Stimulated activated CD8-positive, alpha-beta memory T cell treated with anti-CD3 and anti-CD28 coated beads, Interleukin-7, amount 100 ng/mL, for 4 hours (primary cell): ENCODE results near the gene JARID2.
"Not testable (repeated sequence)": the region's sequence is repeated elsewhere in the genome, so short reads cannot be mapped to it uniquely, and the experiment has no call there.

Experiments used
- DNase-seq, 2 donors: peaks; one replicate each; pipeline ENCODE4 v3.0.0-alpha.2; 2020; ENCODE audit warnings: low read depth in 2 of 2

The JARID2 gene

GRCh38 chr6:15288856-15289255 is 43.0 kb downstream of the JARID2 start:
- DNase-seq = no peak

DNA sequence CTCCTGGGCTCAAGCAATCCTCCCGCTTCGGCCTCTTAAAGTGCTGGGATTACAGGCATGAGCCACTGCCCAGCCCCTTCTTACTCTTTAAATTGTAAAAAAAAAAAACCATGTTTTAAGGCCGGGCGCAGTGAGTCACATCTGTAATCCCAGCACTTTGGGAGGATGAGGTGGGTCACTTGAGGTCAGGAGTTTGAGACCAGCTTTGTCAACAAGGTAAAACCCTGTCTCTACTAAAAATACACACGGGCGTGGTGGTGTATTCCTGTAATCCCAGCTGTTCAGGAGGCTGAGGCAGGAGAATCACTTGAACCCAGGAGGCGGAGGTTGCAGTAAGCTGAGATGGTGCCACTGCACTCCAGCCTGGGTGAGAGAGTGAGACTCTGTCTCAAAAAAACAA is 43.6 kb downstream of the JARID2 start:
- DNase-seq = not testable (repeated sequence)

- no peak for DNase-seq
Measured at GRCh38 chr6:15290067-15290680, 44.3 kb downstream of the JARID2 start.

DNA sequence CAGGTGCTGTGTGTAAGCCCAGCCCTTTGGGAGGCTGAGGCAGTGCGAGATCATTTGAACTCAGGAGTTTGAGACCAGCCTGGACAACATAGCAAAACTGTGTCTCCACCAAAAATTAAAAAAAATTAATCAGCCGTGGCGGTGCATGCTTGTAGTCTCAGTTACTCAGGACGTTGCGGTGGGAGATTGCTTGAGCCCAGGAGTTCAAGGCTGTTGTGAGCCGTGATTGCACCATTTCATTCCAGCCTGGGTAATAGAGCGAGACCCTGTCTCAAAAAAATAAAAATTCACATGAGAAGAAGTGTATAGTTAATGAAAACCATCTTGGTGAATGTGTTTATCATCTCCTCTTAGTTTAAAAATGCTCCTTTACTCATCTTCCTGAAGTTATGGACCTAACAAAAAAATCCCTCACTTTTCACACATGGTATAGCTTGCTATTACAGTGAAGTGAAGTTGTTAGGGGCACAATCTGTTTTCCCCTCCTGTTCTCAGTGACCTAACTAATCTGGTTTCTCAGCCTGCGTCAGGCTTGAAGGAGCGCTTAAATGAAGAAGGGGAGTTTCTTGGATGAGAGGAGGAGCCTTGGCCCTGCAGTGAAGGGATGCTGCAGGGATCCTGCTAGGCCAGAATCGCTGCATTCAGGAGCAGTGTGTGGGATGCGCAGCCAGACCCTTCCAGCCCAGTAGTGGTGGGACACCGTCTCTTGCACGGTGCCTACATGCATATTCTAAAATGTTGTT is 45.3 kb downstream of the JARID2 start:
- no peak for DNase-seq

DNA sequence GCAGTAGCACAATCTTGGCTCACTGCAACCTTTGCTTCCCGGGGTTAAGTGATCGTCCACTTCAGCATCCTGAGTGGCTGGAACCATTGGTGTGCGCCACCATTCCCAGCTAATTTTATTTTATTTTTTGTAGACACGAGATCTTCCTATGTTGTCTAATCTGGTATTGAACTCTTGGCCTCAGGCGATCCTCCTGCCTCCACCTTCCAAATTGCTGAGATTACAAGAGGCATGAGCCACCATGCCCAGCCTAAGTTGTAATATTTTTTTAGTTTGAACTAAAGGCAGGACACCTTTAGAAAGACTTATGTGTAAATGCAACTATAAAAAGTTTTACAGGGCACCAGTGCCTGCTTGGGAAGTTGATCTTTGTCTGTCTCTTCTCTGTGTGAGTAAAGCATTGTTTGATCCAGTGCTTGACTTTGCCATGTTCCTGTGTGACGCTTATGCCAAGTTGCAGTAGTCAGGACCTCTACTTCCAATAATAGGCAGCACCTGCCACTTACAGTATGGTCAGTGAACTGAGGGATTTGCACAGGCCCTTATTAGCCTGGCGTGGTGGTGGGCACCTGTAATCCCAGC is 46.9 kb downstream of the JARID2 start:
- DNase-seq = no peak

GRCh38 chr6:15293674-15294073 is 47.8 kb downstream of the JARID2 start:
- DNase-seq = no peak

DNA sequence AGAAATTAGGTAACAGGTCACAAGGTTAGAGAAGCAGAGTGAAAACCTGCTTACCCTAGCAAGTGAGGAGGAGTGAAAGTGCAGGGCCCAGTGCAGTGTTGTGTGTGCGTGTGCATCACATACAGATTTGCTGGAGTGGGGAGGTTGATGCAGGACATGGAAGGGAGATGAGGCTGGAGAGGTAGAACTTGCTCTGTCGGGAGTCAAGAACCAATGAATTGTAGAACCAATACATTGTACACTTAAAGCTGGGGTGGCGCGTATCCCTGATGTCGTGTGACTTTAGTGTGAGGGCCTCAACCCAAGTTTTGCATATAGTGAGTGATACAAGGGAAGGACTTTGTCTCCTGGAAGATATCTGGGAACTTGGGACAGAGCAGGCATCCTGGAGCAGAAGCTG is 48.6 kb downstream of the JARID2 start:
- no peak for DNase-seq

DNA sequence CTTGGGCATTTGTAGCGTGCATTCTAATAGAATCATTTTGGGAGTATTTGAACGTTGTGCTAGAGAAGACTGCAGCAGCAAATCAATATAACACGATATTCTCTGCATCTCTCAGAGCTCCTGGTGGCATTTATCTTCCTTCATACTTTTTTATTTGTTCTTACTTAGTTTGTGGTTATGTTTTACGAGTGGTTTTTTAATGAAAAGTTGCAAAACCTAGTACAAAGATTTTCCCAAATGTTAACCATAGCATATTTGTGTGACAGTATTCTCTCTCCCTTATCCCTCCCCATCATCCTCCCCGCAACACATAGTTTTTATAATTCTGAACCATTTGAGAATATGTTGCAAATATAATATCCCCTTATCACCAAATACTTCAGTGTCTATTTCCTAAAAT is 50.4 kb downstream of the JARID2 start:
- DNase-seq = no peak

DNA sequence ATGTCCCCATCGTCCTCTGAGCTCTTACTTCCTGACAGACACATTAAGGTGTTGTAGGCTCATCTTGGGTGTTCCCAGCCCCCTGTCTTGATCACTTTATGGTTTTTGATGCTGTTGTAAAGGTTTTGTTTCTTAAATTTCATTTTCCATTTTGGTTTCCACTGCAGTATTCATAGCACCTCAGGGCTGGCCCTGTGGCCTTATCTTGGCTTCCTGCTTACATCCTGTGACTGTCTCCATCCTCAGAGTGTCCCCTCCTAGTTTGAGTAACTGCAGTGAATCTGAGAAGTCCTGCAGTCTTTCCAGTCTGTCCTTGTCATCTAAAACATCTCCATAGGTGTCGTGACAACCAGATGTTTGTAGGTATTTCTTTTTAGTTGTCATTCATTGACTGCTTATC is 50.9 kb downstream of the JARID2 start:
- no peak for DNase-seq

- DNase-seq = not testable (repeated sequence)
Measured at GRCh38 chr6:15297167-15297566, 51.3 kb downstream of the JARID2 start.

DNA sequence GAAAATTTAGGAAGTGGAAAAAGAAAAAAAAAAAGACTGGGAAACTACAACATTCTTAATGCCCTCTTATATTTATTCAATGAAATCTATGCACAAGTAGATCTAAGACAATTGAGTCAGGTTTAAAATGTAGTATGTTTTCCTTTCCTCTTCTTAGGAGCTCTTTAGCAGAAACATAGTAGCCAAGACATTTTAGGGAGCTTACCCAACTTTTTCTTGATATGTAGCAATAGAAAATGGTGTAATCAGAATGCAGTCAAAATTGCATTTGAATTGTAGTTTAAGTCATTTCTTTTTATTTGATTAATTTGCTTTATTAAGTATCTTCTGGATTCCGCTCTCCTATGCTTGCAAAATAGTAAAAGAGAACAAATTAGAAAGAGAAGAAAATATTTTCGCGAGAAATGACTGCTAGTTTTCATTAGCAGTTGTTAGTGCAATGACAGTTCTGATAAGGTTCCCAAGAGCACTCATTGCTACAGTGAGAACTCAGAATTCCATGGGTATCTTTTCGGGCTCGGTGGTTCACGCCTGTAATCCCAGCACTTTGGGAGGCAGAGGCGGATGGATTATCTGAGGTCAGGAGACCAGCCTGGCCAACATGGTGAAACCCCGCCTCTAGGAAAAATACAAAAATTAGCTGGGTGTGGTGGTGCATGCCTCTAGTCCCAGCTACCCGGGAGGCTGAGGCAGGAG is 52.2 kb downstream of the JARID2 start:
- DNase-seq = no peak

- peak; percentile 41 to 52 for DNase-seq
Measured at GRCh38 chr6:15299430-15300131, 53.7 kb downstream of the JARID2 start.

DNA sequence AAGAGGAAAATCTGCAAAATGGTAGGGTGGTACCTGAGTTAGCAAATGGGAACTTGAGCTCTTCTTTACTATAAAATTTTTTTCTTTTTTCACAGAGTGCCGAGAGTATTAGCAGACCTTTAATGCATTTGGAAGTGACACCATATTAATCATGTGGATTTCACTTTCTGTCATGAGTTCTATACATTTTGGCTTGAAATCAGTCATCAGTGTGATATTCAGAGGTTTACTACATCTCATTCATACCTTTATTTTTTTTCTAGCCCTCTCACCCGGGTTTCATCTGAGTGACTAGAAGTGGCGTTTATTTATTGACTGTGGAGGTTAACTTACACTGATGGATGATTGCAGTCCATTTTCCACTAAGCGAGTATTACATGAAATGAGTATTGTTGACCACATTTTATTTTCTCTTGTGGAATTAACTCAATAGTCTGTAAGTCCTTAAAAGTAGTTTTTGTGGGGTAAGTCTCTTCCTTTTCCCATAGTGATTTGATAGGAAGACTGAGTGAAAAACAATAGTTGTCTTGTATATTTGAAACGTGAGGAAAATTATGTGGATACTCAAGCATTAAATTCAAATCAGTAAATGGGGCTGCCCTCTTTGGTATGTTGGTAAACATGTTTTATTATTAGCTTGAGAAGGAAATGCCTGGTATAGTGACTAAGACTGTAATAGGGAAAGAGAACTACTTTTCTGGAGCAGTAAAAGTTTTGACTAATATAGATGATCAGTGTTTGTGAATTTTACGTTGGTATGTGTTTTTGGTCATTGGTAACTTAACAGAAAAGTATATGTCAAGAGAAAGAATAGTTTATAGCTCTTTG is 55.5 kb downstream of the JARID2 start:
- DNase-seq = no peak

DNA sequence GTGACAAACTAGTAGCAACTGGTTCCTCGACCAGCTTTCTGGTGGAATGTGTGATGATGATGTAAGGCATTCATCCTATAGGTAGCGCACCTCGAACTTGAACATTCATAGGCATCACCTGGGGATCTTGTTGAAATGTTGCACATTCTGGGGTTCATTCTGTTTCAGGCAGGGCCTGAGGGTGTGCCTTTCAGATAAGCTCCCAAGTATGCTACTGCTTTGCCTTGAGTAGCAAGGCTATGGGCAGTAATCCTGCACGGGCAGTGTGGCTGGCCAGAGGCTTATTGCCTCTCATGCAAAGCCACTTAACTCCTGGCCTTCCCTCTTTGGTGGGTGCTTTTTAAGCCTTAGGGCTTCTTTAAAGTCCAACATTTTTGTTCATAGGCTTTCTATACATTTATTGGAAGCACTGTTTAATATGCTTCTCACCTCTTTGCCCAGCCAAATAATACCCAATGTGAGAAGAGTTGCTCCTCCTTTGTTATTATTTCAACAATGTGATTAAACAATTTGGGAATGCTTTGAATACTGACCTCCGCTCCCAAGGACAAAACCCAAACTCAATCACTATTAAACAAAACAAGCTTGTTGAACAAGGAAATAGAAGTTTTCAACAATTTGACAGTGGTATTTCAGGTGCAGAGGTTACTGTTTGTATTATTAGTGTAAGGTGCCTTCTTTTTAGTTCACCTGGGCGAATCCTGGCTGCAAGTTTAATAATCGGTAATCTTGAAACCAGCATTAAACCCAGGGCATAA is 57.5 kb downstream of the JARID2 start:
- no peak for DNase-seq

DNA sequence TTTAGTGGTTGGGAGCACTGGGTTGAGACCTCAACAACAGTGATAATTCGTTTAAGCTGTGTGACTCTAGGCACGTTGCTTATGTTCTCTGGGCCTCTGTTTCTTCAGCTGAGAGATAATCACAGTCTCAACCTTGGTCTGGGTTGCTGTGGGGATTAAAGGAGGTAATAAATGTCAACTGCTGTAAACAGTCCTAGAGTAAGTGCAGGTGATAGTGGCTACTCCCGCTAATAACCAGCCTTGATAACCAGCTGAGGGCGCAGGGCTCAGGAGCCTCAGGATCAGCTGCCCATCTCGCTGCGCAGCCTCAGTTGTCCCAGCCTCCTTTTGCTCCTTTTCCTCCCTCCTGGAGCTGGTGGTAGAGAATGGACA is 58.0 kb downstream of the JARID2 start:
- DNase-seq = no peak

GRCh38 chr6:15304337-15305042 is 58.6 kb downstream of the JARID2 start:
- no peak for DNase-seq

- DNase-seq = no peak
Measured at GRCh38 chr6:15305496-15305895, 59.6 kb downstream of the JARID2 start.

GRCh38 chr6:15305909-15306308 is 60.0 kb downstream of the JARID2 start:
- no peak for DNase-seq

DNA sequence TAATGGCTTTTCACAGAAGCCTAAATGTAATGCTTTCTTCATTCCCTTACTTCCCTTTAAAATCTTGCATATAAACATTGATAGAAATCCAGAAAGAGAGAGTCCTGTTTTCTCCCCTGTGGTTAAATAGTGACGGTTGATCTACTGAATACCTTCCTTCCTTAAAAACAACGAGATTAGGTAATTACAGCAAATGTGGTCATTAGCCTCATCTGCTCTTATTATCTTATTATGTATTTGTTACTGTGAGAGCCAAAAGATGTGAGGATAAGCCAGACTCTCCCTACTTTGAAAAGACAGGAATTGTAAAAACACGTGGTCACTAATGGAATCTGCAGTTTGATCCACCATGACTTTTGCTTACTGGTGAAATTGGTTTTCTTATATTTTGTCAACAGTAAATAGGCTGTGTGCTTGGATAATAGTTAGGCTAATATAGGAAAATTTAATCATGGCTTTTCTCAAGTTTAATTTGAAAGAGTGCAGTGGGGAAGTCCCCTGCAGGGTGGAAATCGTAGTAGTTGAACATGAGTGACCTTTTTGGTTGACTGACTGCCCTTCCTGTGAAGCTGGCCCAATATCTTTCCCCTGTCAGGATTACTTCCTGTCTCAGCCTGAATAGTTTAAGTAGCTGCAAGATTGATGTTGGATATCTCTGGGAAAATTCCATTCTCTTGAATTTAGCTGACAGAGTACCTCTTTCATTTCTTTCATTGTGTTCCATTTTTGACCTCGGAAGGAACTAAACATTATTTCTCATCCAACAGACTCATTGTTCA is 62.8 kb downstream of the JARID2 start:
- DNase-seq = no peak
